HG02852 (cell line): Measurements from ENCODE around the gene HTR3D.
A peak's percentile ranks its signal among the peaks of the same experiment; 100 is the strongest.
"Not testable (repeated sequence)": the region's sequence is repeated elsewhere in the genome, so short reads cannot be mapped to it uniquely, and the experiment has no call there.

Experiments used
- ATAC-seq: cut with Tn5 transposase; IDR thresholded peaks from one replicate; pipeline ENCODE4 v1.9.1; 2021; ENCODE audit warnings: mild to moderate bottlenecking, moderate library complexity; ENCODE audit not compliant: unreplicated experiment

Gene HTR3D, protein sequence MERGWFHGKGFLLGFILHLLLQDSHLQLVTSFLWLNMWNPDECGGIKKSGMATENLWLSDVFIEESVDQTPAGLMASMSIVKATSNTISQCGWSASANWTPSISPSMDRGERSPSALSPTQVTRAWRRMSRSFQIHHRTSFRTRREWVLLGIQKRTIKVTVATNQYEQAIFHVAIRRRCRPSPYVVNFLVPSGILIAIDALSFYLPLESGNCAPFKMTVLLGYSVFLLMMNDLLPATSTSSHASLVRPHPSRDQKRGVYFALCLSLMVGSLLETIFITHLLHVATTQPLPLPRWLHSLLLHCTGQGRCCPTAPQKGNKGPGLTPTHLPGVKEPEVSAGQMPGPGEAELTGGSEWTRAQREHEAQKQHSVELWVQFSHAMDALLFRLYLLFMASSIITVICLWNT

DNA sequence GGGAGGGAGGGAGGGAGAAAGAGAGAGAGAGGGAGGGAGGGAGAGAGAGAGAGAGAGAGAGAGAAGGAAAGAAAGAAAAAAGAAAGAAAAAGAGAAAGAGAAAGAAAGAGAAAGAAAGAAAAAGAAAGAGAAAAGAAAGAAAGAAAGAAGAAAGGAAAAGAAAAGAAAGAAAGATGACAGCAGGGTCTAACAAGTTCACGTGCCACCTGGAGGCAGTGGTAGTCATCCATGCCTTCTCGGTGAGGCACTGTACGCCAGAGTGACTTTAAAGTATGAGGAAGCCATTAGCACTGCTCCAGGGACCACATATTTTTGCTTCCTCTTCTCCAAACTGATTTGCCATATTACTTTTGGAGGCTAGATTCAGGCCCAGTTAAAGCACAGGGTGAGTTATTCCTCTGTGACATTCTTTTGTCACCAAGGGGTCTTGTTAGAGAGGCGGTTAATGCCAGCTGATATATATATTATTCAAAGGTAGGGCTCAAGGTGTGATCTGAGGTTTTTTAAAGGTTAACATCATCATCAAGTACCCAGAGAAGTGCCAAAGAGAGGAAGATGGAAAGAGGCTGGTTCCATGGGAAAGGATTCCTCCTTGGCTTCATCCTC, at the start of gene HTR3D:
Gene HTR3D (plus strand): TSS at position 556 of the 606 bp plus-strand sequence. CDS start 0 bp downstream, at position 556.
- no peak for ATAC-seq

DNA sequence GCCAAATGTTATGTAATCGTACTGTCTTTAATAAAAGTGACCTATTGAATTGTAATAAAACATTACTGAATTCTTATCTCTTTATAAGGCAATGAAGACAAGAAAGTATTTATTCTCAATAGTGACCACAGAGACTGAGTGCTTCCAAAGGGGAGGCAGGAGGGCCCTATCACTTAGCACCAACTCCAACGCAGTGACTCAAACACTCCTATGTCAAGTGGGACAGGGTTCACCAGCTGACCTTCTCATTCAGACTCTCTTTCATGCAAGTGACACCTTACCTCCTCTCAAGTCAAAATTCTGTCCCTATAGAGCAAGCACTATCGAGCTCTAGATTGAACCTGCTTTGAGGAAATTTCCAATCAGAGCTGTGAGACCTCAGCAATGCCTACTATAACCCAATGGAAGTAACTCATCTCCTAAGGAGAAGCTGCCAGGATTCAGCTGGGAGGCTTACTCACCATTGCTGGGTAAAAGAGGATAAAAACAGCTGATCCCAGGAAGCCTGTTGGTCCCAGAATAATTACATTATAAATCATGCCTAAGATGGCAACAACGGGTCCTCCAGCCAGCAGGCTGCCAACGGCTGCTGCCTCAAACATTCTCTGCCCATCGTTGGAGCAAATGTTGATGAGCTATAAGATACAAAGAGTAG, 49.4 kb upstream of the HTR3D start:
- no peak for ATAC-seq

DNA sequence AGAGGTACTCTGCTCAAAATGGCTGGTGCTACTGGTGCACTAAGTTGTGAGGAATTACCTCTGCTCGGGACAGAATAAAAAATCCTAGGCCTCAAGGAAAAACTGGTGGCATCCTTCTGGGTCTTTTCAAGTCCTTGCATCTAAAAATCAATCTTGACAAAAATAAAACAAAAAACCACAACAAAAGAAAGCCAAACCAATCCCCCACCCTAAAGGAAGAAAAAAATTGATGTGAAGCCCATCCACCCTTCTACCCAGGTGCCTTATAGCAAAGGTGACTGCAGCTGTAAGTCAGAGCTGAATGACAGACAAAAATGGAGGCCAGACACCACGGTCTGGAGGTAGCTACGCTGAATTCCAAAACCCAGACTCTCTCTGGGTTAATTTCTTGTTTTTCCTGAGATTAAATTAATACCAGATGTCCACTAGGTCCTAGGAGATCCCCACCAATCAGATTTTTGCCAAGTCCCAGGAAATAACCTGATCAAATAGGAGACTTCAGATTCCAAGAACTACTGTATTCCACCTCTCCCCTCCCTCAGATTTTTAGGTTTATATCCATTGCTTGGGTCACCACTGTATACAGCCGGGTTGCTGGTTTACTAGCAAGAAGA, 47.3 kb upstream of the HTR3D start:
- ATAC-seq = no peak

DNA sequence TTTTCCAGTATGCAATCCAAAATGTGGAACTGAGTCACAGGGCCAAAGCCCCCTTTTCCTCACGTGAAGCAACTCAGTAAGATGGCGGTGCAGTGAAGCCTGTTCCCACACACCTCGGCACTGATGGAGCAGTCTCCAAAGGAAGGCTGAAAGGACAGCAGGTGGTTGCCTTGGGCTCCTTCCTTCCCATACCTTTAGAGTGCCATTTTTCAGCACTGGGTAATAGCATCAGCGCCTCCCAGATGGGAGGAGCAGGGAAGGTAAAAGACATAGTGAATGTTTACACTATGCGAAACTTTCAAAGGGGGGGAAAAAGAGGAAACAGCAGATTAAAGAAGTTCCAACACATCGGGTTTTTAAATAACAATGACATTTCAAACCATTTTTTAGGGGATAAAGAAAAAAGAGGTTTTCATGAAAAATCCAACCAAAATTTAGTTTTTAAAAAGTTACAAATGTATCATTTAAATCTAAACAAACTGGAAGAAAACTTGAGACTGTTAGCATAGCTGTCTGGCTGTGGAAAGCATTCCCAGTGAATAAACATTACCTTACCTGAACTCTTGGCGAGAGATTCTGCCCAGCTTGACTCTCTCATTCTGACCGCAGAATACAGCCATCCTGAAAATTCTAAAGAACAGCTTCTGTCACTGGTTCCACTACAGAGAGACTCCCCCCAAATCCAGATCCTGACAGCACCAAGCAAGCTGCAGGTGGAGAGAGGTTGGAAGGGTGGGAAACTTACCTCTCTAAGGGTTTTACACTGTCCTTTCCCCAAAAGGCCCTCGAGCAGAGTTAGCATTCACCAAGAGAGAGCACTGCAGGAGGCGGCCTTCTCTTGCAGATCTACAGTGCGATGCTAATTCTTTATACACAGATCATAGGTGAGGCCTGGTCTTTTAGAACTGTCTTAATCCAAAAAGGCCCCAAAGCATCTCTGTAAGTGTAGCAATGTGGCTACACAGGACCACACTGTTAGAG, 46.5 kb upstream of the HTR3D start:
- no peak for ATAC-seq

DNA sequence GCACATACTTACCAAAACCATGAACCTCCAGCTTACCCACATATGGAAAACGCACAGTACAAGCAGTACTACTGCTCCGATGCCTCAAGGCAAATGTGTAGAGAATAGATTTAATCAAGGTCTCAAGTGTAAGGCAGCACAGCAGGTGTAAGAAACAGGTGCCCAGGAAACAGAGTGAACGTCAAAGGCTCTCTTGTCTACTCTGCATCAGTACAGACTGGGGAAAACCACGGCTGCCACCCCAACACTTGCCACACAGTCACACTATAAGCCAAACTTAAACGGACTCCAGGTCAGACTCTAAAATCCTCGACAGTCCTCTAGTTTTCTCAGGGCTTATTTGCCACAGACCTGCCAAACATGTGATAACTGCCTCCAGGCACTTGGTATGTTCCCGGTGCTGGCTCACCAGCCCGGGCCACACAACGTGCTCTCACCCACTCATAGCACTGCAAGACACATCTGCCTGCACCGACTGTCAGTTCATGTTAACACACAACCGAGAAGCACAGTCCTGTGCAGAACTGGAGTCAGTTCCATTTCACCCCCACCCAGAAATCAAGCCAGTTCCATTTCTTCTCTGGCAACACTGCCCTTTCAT, 44.4 kb upstream of the HTR3D start:
- ATAC-seq = no peak

DNA sequence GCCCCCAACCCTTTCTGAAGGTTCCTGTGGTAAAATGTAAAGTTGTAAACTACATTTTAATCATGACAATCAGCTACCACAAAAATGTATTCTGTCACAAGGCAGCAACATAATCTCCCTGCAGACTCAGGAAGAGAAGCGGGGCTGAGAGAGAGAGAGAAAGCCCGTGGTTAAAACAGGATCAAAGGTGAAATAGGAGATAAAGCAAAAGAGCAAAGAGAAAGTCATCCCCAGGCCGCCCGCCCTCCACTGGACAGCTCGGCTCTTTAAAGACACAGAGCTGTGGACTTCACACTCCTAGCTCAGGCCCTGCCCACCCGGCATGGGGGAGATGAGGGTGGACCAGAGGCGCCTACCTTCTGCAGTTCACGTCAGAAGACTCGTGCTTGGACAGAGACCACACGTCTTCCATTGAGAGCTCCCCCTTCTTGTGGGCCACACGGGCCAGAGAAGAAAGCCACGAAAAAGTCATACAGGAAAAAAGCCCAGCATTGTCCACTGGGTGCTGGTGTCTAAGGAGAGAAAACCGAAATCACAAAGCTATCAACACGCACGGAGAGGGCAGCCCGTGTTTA, 43.2 kb upstream of the HTR3D start:
- ATAC-seq = no peak

DNA sequence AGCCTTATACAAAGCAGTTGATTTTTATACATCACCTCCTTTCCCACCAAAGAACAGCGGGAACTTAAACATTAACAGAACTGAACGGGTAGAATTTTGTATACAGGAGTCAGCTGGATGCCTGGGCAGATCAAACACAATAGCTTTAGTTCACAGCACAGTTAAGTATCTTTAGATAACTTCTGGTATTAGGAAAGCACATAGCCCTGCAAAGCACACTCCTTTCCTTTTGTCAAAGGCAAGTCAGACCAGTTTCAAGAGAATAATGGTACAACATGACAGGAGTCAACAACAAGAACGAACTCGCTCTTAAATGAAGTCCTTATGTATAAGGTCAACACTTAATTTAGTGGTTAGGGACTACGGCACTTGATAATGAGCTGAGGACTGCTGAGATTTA, 40.1 kb upstream of the HTR3D start:
- ATAC-seq = no peak

DNA sequence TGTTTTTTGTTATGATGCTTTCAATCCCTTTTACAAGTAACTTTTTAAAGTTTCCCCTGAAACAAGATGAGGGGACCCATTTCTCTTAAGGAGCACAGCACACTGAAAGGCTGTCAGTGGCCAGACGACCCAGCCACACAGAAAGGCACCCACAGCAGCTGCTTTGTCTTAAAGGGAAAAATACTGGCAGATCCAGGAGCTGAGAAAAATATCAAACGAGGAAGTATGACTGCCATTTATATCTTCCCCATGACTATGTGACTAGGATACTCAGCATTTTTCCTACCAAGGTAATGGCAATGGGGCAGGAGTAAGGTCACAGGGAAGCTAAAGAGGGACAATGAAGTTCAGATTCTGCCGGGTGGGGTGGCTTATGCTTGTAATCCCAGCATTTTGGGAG, 29.8 kb upstream of the HTR3D start:
- no peak for ATAC-seq

DNA sequence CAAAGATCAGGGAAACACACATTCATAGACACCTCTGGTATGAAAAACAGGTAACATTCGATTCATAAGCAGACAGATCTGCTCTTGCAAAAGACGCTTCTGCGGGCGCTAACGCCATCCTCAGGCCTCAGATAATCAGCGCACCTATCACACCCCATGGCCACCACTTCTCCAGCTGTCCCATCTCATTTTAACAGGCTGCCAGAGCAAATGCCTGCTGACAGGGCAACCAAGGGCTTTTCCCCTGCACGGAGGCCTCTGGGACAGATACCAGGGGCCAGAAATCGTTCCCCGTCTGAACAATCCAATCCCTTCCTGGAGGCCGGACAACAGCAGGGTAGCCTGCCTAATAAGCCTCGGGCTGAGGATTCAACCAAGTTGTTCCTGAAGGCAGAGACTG, 29.1 kb upstream of the HTR3D start:
- ATAC-seq = no peak

DNA sequence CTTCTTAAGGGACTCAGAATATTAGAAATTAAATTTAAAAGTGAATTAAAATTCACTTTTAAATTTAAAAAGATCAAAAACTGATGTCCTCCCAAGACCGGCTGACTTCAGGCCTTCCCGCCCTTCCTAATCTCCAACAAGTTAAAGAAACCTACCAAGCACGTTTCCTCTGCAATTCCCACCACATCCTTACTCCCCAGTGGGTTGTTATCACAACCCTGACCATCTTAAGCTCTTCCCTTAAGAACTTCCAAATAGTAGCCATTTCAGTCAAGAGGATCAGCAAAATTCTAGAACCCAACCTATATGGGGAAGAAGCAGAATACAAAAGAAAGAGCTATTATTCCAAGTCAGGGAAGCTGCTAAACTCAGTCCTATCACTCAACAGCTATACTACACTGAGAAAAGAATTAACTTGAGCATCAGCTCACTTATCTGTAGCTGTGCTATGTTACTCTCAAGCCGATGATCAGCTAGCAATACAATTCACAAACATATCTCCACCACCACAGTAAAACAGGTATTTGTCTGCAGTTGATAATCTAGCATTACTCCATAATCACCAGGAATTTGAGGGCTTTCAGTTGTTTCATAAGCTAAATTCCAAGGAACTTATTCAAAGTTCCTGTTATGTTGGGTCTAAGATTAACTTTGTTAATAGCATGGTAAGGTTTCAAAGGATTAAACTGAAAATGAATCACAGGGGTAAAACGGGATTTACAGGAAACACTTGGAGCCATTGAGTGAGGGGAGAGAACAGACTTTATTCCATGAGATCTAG, 28.2 kb upstream of the HTR3D start:
- no peak for ATAC-seq

DNA sequence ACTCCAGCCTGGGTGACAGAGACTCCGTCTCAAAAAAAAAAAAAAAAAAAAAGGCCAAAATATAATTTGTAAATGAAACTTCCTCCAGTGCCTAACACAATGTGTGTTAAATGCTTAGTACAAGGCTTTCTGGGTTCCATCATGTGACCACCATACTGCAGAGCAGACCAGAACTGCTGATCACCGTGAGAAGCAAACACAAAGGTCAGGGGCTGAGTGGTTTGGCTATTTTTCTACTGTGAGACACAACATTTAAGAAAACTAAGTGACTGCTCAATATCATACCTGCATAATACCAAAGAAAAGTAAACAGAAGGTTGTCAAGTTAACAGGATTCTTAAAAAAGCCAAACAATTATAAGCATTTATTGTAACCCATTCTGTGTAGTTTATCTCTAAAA, 27.1 kb upstream of the HTR3D start:
- no peak for ATAC-seq

DNA sequence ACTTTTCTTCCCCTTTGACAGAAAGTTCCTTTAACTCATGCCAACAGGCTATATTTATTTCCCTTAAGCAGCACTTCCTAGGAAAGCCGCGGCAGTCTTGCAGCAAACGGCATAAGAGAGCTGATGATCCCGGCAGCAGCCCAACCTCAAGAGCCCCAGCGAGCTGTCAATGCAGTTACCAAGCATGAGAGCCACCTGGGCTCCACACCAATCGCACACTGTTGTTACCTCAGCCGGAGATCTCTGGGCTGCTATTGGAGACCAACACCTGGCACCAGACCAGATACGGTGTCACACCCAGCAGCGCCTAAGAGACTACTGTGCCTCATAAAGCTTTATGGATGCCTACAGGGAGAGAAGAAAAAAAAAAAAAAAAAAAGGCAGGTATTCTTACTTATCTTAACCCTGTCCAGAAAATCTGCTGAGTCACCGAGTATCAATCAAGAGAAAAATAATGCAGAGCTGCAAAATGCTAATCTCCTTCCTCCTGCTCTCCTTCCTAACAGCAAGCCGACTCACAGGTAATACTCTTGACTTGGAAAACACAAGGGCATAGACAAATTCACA, 25.5 kb upstream of the HTR3D start:
- peak; percentile 75 for ATAC-seq

DNA sequence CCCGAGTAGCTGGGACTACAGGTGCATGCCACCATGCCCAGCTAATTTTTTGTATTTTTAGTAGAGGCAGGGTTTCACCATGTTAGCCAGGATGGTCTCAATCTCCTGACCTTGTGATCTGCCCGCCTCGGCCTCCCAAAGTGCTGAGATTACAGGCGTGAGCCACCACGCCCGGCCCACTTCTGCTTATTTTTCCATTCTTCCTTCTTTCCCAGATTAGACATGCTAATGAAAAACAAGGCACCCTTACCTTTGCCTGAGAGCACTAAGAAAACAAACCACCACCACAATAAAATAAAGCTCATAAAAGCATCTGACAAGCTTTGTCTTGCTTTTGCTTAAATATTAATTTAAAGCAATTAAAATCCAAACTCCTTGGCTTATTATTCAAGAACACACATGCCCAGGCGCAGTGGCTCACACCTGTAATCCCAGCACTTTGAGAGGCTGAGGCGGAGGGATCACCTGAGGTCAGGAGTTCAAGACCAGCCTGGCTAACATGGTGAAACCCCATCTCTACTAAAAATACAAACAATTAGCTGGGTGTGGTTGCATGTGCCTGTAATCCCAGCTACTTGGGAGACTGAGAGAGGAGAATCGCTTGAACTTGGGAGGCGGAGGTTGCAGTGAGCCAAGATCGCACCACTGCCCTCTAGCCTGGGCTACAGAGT, 24.3 kb upstream of the HTR3D start:
- not testable (repeated sequence) for ATAC-seq

DNA sequence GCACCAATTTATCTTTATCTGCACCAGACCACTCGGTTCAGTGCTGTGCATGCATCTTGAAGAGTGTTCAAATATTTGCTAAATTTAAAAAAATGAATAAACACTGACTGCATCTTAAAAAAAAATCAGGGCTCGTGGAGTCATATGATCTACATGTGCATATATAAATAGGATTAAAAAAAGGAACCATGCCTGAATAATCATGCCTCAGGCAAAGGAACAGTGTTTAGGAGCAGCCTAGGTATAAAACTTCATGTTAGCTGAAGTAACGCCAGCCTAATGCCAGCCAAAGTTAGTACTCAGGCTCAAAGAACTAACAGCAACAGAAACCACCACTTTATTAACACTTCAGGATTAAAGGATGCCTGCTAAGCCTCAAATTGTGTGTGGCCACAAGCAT, 23.4 kb upstream of the HTR3D start:
- ATAC-seq = no peak

DNA sequence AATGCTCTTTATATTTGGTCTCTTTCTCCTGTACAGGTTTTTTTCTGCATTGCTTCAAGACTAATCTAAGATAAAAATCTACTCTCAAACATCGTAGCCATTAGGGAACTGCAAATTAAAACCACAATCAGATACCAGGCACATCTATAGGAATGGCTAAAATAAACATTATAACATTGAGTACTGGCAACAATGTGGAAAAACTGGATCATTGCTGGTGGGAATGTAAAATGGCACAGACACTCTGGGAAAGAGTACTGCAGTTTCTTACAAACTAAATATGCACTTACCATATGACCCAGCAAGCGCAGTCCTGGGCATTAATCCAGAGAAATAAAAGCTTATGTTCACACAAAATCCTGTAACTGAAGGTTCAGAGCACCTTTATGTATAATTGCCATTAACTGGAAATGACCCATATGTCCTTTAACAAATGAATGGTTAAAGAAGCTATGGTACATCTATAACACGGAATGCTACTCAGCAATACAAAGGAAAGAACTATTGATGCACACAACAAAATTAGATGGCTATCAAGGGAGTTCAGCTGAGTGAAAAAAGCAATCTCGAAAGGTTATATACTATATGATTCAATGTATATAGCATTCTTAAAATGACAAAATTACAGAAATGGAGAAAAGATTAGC, 20.2 kb upstream of the HTR3D start:
- ATAC-seq = no peak

DNA sequence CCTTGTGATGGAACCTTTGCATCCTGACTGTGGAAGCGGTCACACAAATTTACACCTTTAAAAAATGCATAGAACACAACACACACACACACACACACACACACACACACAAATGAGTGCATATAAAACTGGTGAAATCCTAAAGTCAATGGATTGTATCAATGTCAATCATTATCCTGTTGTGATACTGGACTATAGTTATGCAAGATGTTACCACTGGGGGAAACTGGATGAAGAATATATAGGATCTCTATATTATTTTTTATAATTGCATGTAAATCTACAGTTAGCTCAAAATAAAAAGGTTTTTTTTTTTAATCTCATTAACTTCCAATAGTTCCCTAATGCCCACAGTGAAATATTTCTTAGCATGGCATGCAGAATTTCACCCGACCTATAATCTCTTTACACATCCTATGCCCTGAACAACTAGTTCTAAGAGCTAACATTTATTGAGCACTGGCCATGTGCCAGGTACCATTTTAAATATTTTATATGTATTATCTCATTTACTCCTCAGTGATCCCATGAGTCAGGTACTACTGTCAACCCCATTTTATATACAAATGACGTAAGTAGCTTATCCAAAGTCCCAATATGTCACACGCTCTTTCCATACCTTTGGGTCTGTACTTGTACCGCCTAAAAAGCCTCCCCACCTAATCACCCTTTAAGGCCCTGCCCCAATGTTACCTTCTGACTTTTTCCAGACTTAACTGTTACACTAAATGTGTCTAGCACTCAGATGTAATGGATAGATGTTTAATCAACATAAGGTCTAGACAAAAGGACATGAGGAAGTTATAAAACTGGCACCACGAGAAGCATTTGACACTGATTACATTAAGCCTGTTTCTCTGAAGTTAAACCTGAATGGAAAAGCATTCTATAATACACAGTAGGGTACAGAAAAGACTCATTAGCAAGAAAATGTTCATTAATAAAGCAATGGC, 19.3 kb upstream of the HTR3D start:
- ATAC-seq = no peak
